CD4-positive, alpha-beta memory T cell (primary cell): ENCODE results near the gene ISYNA1. TPM values are rescaled to one million over a fixed set of nuclear protein-coding genes. Genes with fewer than 3 reads are reported as not detected.

Experiments
- CTCF ChIA-PET: fragments of 350-600 bp; sonication (Branson Sonifier 250); formaldehyde crosslinking; loops from one replicate; lab custom pipeline; 2021; ENCODE audit warnings: inconsistent platforms; ENCODE audit not compliant: partially characterized antibody; lab: Charles Lee
- POLR2A ChIA-PET: fragments of 350-600 bp; sonication (Branson Sonifier 250); formaldehyde crosslinking; loops from one replicate; lab custom pipeline; 2021; ENCODE audit not compliant: partially characterized antibody; lab: Charles Lee
- DNase-seq, 5 donors: peaks; one replicate each; pipeline versions ENCODE4 v3.0.0 to v3.0.0-alpha.2; 2020 to 2022; ENCODE audit warnings: mixed read lengths in 1 of 5
- H3K27ac ChIP-seq: one replicate; pipeline ENCODE4 v1.7.0; 2013; ENCODE audit warnings: low read depth, low read length
- H3K27me3 ChIP-seq: 2 replicates; pipeline ENCODE4 v1.7.0; 2013; ENCODE audit warnings: mild to moderate bottlenecking, low read length, moderate library complexity; ENCODE audit not compliant: insufficient read depth
- H3K36me3 ChIP-seq: 2 replicates; pipeline ENCODE4 v1.7.0; 2013; ENCODE audit warnings: mild to moderate bottlenecking, low read length, moderate library complexity; ENCODE audit not compliant: insufficient read depth
- H3K4me1 ChIP-seq: 2 replicates; pipeline ENCODE4 v1.7.0; 2013; ENCODE audit warnings: mild to moderate bottlenecking, low read length, moderate library complexity; ENCODE audit not compliant: insufficient read depth
- H3K4me3 ChIP-seq, 2 donors: one replicate each; pipeline ENCODE4 v1.7.0; 2013; ENCODE audit warnings: low read length in 2 of 2, mild to moderate bottlenecking in 1 of 2
- H3K9me3 ChIP-seq, 2 donors: one replicate each; pipeline ENCODE4 v1.7.0; 2013; ENCODE audit warnings: low read length in 2 of 2, control low read depth in 1 of 2; ENCODE audit not compliant: control insufficient read depth in 1 of 2
- H3K27ac Mint-ChIP-seq, 7 donors: one replicate each; pipeline ENCODE4 v1.8.0; 2020 to 2021; ENCODE audit warnings: mixed read lengths in 7 of 7, mild to moderate bottlenecking in 6 of 7, inconsistent platforms in 3 of 7, moderate library complexity in 3 of 7
- H3K27me3 Mint-ChIP-seq, 2 donors: one replicate each; pipeline ENCODE4 v1.8.0; 2020 to 2021; ENCODE audit warnings: mixed read lengths in 2 of 2
- H3K36me3 Mint-ChIP-seq, 2 donors: one replicate each; pipeline ENCODE4 v1.8.0; 2020 to 2021; ENCODE audit warnings: mixed read lengths in 2 of 2, inconsistent platforms in 1 of 2, mild to moderate bottlenecking in 1 of 2
- H3K4me1 Mint-ChIP-seq, 4 donors: one replicate each; pipeline ENCODE4 v1.8.0; 2020 to 2021; ENCODE audit warnings: mixed read lengths in 4 of 4, mild to moderate bottlenecking in 1 of 4
- H3K4me3 Mint-ChIP-seq, 8 donors: one replicate each; pipeline ENCODE4 v1.8.0; 2020 to 2021; ENCODE audit warnings: mixed read lengths in 8 of 8, mild to moderate bottlenecking in 7 of 8, moderate library complexity in 6 of 8, inconsistent platforms in 3 of 8
- H3K9me3 Mint-ChIP-seq, 8 donors: one replicate each; pipeline ENCODE4 v1.8.0; 2020 to 2021; ENCODE audit warnings: mixed read lengths in 8 of 8, mild to moderate bottlenecking in 5 of 8, inconsistent platforms in 3 of 8, moderate library complexity in 1 of 8
- intact Hi-C: fragments of 100-400 bp; cut with micrococcal nuclease; formaldehyde crosslinking; loops from one replicate; pipeline ENCODE4 v1.15.1; 2023
- polyA plus RNA-seq, 2 donors: library from polyadenylated mRNA; unstranded; fragments of 300-500 nt; fragmentation: Illumina TruSeq; gene quantifications; one replicate each; pipeline ENCODE4 v1.2.3, GENCODE V29; 2021
- total RNA-seq, 2 experiments: library from RNA; stranded (reverse); gene quantifications; one replicate each; pipeline ENCODE4 v1.2.3, GENCODE V29; 2021

Gene ISYNA1
- total and polyA plus RNA-seq, 4 experiments from 2014 or later = 27.5 to 43.2 (median 36.7) TPM

DNA sequence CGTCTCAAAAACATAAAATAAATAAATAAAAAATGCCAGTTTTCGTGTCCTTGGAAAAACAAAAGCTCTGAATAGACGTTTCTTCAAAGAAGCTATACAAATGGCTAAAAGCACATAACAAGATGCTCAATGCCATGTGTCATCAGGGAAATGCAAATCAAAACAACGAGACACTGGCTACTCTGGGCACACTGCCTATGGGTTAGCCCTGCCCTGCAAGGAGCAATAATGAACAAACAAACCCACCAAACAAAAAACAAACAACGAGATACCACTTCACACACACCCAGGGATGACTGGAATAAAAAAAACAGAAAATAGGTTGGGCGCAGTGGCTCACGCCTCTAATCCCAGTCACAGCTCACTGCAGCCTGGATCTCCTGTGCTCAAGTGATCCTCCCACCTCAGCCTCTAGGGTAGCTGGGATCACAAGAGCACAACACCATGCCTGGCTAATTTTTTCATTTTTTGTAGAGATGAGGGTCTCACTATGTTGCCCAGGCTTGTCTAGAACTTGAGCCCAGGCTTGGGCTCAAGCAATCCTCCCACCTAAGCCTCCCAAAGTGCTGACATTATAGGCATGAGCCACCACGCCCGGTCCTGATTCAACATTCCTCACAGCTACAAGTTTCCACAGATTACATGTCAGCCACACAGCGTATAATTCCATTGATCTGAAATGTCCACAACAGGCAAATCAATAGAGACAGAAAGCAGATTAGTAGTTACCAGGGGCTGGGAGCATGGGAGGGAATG lies 15.5 kb upstream of the ISYNA1 start:
- H3K9me3 ChIP-seq = no peaks in the 10 kb centered on the region
- Mint-ChIP-seq H3K4me3 (no peak overlapping the region), H3K4me1 (peaks cover 3 to 15% (median 6%) of the 10 kb centered on the region in 4 donors), H3K9me3 (no peaks in the 10 kb centered on the region), H3K27ac (peak overlapping the region in 5 of 7 donors; percentile 13 to 76 (median 69)), H3K27me3 (no peaks in the 10 kb centered on the region), H3K36me3 (peaks cover 8 to 52% of the 10 kb centered on the region in 2 donors)
- POLR2A ChIA-PET = interaction anchor here (1.3 kb wide), 1 partner anchor 119 kb away, joined by 3 read pairs; the partner anchor contains the start of gene UBA52
- no peak overlapping the region for H3K27ac ChIP-seq
- H3K4me3 ChIP-seq = no peak overlapping the region
- H3K27me3 ChIP-seq = no peaks in the 10 kb centered on the region
- CTCF ChIA-PET = interaction anchor here (0.6 to 3.1 kb wide), 8 partner anchors 9 to 422 kb away, joined by 3 to 26 read pairs (median 3); no protein-coding TSS in a partner anchor
- intact Hi-C loops = loop anchor here (5.0 kb wide), 1 partner anchor 394 kb away; no protein-coding TSS in a partner anchor
- peaks cover 40% of the 10 kb centered on the region for H3K36me3 ChIP-seq
- H3K4me1 ChIP-seq = peaks cover 5% of the 10 kb centered on the region
- DNase-seq = no peak

DNA sequence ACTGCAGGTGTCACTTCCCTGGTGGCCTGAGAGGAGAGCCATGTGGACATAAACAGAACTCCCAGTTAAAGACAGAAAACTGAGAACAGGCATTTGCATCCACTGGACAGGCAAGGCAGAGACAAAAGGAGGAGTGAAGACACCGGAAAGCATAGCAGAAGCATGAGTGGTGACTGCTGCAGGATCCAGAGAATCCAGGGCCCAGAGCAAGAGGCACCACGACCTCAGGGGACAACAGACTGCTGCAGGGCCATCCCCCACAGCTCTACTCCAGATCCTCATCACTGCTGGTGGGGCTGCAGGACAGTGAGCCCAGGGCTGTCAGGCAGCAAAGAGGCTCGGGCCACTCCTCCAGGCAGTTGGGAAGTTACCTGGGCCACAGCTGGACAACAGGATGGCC lies 14.5 kb upstream of the ISYNA1 start:
- Histone ChIP-seq H3K27ac (no peak overlapping the region), H3K36me3 (peaks cover 36% of the 10 kb centered on the region), H3K4me3 (no peak overlapping the region), H3K27me3 (no peaks in the 10 kb centered on the region), H3K4me1 (peaks cover 5% of the 10 kb centered on the region), H3K9me3 (no peaks in the 10 kb centered on the region)
- DNase-seq = no peak
- intact Hi-C loops = loop anchor here (5.0 kb wide), 1 partner anchor 395 kb away; no protein-coding TSS in a partner anchor
- CTCF ChIA-PET = interaction anchor here (0.9 to 4.6 kb wide), 7 partner anchors 10 to 395 kb away, joined by 3 to 28 read pairs (median 7); partner anchors contain the start of gene REX1BD
- POLR2A ChIA-PET = no interaction called here
- Mint-ChIP-seq H3K9me3 (no peaks in the 10 kb centered on the region), H3K27ac (peak overlapping the region in 5 of 7 donors; percentile 55 to 88 (median 76)), H3K4me3 (no peak overlapping the region), H3K36me3 (peaks cover 12 to 52% of the 10 kb centered on the region in 2 donors), H3K4me1 (peaks cover 3 to 19% (median 7%) of the 10 kb centered on the region in 4 donors), H3K27me3 (no peaks in the 10 kb centered on the region)

DNA sequence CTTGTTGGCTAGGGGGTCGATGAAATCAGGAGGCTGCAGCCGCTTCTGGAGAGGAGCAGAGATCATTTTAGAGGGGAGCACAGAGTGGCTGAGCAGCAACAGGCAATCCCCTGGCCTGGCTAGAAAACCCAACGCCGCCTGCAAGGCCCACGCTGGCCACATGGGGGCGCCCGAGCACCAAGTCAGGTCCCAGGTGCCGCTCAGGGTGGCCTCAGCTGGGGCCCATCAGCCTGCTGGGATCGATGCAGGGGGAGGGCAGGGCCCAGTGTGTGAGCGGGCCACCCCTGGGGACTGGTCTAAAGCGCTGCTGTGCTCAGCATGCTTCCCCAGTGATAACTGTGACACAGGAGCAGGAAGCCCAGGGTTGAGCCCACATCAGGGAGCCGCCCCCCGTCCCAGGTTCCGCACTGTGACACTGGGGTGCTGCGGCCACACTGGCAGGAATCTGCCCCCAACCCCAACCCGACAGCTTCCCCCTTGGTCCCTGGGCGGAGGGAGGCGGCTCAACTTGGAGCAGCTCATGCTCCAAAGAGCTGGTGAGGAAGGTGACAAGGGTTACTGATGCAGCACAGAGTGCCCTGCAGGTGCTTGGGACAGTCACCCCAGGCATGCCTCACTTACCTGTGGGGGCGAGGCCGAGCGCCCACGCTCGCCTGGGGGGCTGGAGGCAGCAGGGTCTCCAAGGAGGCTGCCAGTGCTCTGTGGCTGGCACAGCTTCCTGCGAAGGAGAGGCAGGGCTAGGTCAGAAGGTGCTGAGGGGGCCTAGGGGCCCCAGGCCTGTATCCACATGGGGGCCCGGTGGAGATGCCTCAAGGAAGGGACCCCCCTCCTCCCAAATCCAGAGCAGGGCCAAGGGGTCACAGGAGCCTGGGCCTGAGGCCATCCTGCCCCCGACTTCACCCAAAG lies 13.3 kb upstream of the ISYNA1 start:
- POLR2A ChIA-PET = interaction anchor here (0.6 to 1.3 kb wide), 6 partner anchors 9 to 382 kb away, joined by 3 to 4 read pairs (median 3); partner anchors contain the start of gene REX1BD
- no peaks in the 10 kb centered on the region for H3K9me3 ChIP-seq

DNA sequence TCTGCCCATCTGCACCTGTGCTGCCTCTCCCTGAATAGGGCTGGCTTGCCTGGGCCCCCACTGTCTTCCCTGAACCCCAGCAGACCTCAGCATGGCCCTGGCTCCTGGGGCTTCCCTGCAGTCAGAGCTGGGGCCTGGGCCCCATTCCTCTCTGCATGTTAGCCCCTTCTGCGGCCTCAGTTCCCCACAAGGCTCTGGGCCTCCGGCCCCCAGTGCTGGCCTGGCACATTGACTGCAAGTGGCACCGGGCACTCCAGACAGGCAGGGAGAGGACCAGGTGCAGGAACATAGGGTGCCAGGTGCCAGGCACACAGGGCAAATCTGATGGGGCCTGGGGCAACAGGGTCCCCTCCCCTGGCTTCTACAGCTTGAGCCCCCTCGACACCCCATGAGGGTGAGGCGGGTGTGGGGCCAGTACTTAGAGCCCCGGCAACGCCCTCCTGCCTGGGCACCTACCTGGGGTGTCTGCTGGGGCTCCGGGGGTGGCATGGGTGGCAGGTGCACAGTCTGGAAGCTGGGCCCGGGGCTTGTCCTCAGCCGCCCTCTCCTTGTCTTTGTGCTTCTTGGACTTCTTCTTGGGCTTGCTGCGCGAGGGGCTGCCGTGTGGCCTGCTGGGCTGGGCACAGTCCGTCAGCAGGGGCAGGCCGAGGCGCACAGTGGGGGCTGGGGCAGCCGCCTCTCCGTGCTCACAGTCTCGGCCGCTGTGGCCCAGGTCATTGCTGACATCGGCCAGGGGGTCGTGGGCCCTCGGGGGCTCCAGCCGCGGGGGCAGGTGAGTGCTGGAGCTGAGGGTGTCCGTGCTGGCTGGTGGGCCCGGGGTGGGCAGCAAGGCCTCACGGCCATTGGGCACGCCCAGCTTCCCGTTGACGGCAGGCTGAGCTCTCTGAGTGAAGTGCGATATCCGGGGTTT lies 12.3 kb upstream of the ISYNA1 start:
- POLR2A ChIA-PET = interaction anchor here (0.6 to 1.3 kb wide), 6 partner anchors 10 to 383 kb away, joined by 3 to 4 read pairs (median 3); partner anchors contain the start of gene REX1BD
- H3K27ac ChIP-seq = no peak overlapping the region
- H3K27me3 Mint-ChIP-seq = no peaks in the 10 kb centered on the region
- no peak for DNase-seq
- peaks cover 5% of the 10 kb centered on the region for H3K4me1 ChIP-seq
- H3K9me3 Mint-ChIP-seq = no peaks in the 10 kb centered on the region
- no peak overlapping the region for H3K4me3 ChIP-seq
- H3K27ac Mint-ChIP-seq = peak overlapping the region in 5 of 7 donors; percentile 22 to 77 (median 70)
- H3K36me3 ChIP-seq = peaks cover 40% of the 10 kb centered on the region
- H3K36me3 Mint-ChIP-seq = peaks cover 12 to 44% of the 10 kb centered on the region in 2 donors
- intact Hi-C loops = loop anchor here (5.0 kb wide), 1 partner anchor 397 kb away; no protein-coding TSS in a partner anchor
- H3K9me3 ChIP-seq = no peaks in the 10 kb centered on the region
- H3K4me1 Mint-ChIP-seq = peaks cover 3 to 19% (median 7%) of the 10 kb centered on the region in 4 donors
- H3K27me3 ChIP-seq = no peaks in the 10 kb centered on the region
- H3K4me3 Mint-ChIP-seq = peak overlapping the region in 1 of 8 donors; percentile 35
- CTCF ChIA-PET = interaction anchor here (0.7 to 4.6 kb wide), 27 partner anchors 11 to 494 kb away, joined by 3 to 28 read pairs (median 5); partner anchors contain the start of genes REX1BD and UBA52

More for the DNA sequence above, 13.3 kb upstream of the ISYNA1 start:
- Mint-ChIP-seq H3K9me3 (no peaks in the 10 kb centered on the region), H3K36me3 (peaks cover 12 to 50% of the 10 kb centered on the region in 2 donors), H3K27ac (peak overlapping the region in 5 of 7 donors; percentile 22 to 77 (median 70)), H3K4me1 (peaks cover 3 to 19% (median 7%) of the 10 kb centered on the region in 4 donors), H3K4me3 (peak overlapping the region in 1 of 8 donors; percentile 35), H3K27me3 (no peaks in the 10 kb centered on the region)
- no peak overlapping the region for H3K4me3 ChIP-seq
- H3K27ac ChIP-seq = no peak overlapping the region
- CTCF ChIA-PET = interaction anchor here (0.7 to 4.6 kb wide), 28 partner anchors 11 to 493 kb away, joined by 3 to 28 read pairs (median 4); partner anchors contain the start of genes REX1BD and UBA52
- intact Hi-C loops = loop anchor here (1.0 to 5.0 kb wide), 2 partner anchors 224 to 396 kb away; no protein-coding TSS in a partner anchor
- DNase-seq = peak; percentile 80 to 87 (median 82)
- peaks cover 5% of the 10 kb centered on the region for H3K4me1 ChIP-seq
- no peaks in the 10 kb centered on the region for H3K27me3 ChIP-seq
- peaks cover 34% of the 10 kb centered on the region for H3K36me3 ChIP-seq

DNA sequence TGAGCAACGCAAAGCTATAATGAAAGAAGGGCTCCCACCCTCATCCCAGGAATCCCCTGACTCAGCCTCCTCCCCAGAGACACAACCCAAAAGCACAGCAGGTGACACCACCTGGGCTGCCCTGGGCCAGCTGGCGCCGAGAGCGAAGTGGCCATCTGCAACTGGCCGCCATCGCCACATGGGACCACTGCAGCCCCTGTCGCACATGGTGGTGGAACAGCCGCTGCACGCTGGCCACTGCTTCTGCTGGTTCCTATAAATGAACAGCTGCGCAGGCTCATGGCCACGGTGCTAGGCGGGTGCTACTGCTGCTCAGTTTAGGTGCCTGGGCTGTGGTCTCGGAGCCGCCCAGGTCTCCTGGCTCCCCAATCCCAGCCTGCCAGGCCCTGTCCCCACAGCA lies 11.6 kb upstream of the ISYNA1 start:
- no peak overlapping the region for H3K4me3 ChIP-seq
- POLR2A ChIA-PET = no interaction called here
- no peak for DNase-seq
- Mint-ChIP-seq H3K36me3 (peaks cover 12 to 48% of the 10 kb centered on the region in 2 donors), H3K4me1 (peaks cover 3 to 19% (median 7%) of the 10 kb centered on the region in 4 donors), H3K27ac (no peak overlapping the region), H3K4me3 (no peak overlapping the region), H3K9me3 (no peaks in the 10 kb centered on the region), H3K27me3 (no peaks in the 10 kb centered on the region)
- intact Hi-C loops = no loop called here
- CTCF ChIA-PET = interaction anchor here (1.2 to 4.6 kb wide), 3 partner anchors 12 to 398 kb away, joined by 3 to 28 read pairs (median 18); no protein-coding TSS in a partner anchor
- peaks cover 5% of the 10 kb centered on the region for H3K4me1 ChIP-seq
- no peak overlapping the region for H3K27ac ChIP-seq
- H3K27me3 ChIP-seq = no peaks in the 10 kb centered on the region
- no peaks in the 10 kb centered on the region for H3K9me3 ChIP-seq
- peaks cover 45% of the 10 kb centered on the region for H3K36me3 ChIP-seq
